SK-N-SH treated with all-trans-retinoic acid at 6 μM for 48 hours (cell line): ENCODE measurements around the gene GOLPH3.

Experiments
- ATAC-seq: fragments of 200-7000 bp; cut with Tn5 transposase; 3 replicates; pipeline ENCODE4 v1.9.1; 2020; ENCODE audit warnings: mild to moderate bottlenecking, moderate library complexity
- ARNTL ChIP-seq: fragments of 450-650 bp; formaldehyde crosslinking; IDR thresholded peaks from 2 replicates; pipeline ENCODE4 v1.5.0; 2020; ENCODE audit warnings: low read depth, mild to moderate bottlenecking, moderate library complexity, borderline replicate concordance
- BACH2 ChIP-seq: fragments of 250-450 bp; sonication (Bioruptor Pico); IDR thresholded peaks from 2 replicates; pipeline ENCODE4 v1.9.0; 2021; ENCODE audit warnings: mild to moderate bottlenecking, borderline replicate concordance
- CREB5 ChIP-seq: fragments of 250-450 bp; sonication (Bioruptor Pico); IDR thresholded peaks from 2 replicates; pipeline ENCODE4 v1.5.1; 2020; ENCODE audit warnings: low read depth, mild to moderate bottlenecking, moderate library complexity
- CSDC2 ChIP-seq: fragments of 250-450 bp; sonication (Bioruptor Pico); IDR thresholded peaks from 2 replicates; pipeline ENCODE4 v1.5.0; 2020; ENCODE audit warnings: mild to moderate bottlenecking, moderate library complexity
- CSRNP3 ChIP-seq: fragments of 250-450 bp; sonication (Bioruptor Pico); IDR thresholded peaks from 2 replicates; pipeline ENCODE4 v1.5.1; 2021; ENCODE audit warnings: mild to moderate bottlenecking, moderate library complexity
- ESRRG ChIP-seq: fragments of 250-450 bp; sonication (Bioruptor Pico); IDR thresholded peaks from 2 replicates; pipeline ENCODE4 v1.6.1; 2021; ENCODE audit warnings: mild to moderate bottlenecking
- ISL1 ChIP-seq: fragments of 250-450 bp; sonication (Bioruptor Pico); IDR thresholded peaks from 2 replicates; pipeline ENCODE4 v2.1.2; 2022; ENCODE audit warnings: mild to moderate bottlenecking, moderate library complexity
- OSR1 ChIP-seq: fragments of 250-450 bp; sonication (Bioruptor Pico); IDR thresholded peaks from 2 replicates; pipeline ENCODE4 v1.8.0; 2022; ENCODE audit warnings: moderate library complexity, mild to moderate bottlenecking, inconsistent platforms
- PATZ1 ChIP-seq: fragments of 250-450 bp; sonication (Bioruptor Pico); IDR thresholded peaks from 2 replicates; pipeline ENCODE4 v1.8.0; 2020; ENCODE audit warnings: mild to moderate bottlenecking, moderate library complexity, borderline replicate concordance
- POU6F1 ChIP-seq: fragments of 250-450 bp; sonication (Bioruptor Pico); IDR thresholded peaks from 2 replicates; pipeline ENCODE4 v1.8.0; 2021; ENCODE audit warnings: low read depth, mild to moderate bottlenecking, moderate library complexity, borderline replicate concordance
- PPARA ChIP-seq: fragments of 250-450 bp; sonication (Bioruptor Pico); IDR thresholded peaks from 2 replicates; pipeline ENCODE4 v1.5.0; 2020; ENCODE audit warnings: mild to moderate bottlenecking, borderline replicate concordance
- RARB ChIP-seq: fragments of 250-450 bp; sonication (Bioruptor Pico); IDR thresholded peaks from 2 replicates; pipeline ENCODE4 v1.8.0; 2021; ENCODE audit warnings: mild to moderate bottlenecking, moderate library complexity
- SNAI2 ChIP-seq: fragments of 250-450 bp; sonication (Bioruptor Pico); IDR thresholded peaks from 2 replicates; pipeline ENCODE4 v1.5.0; 2020; ENCODE audit warnings: mild to moderate bottlenecking, moderate library complexity
- TCF4 ChIP-seq: fragments of 250-450 bp; sonication (Bioruptor Pico); IDR thresholded peaks from 2 replicates; pipeline ENCODE4 v1.8.0; 2021; ENCODE audit warnings: mild to moderate bottlenecking, moderate library complexity, borderline replicate concordance
- TOX ChIP-seq: fragments of 250-450 bp; sonication (Bioruptor Pico); IDR thresholded peaks from 2 replicates; pipeline ENCODE4 v1.8.0; 2021; ENCODE audit warnings: mild to moderate bottlenecking, moderate library complexity, borderline replicate concordance
- TSHZ2 ChIP-seq: fragments of 250-450 bp; sonication (Bioruptor Pico); IDR thresholded peaks from 2 replicates; pipeline ENCODE4 v1.5.0; 2020; ENCODE audit warnings: mild to moderate bottlenecking, moderate library complexity
- ZC3H10 ChIP-seq: fragments of 250-450 bp; sonication (Bioruptor Pico); IDR thresholded peaks from 2 replicates; pipeline ENCODE4 v1.5.1; 2021; ENCODE audit warnings: mild to moderate bottlenecking, moderate library complexity
- ZFP3 ChIP-seq: fragments of 250-450 bp; sonication (Bioruptor Pico); IDR thresholded peaks from 2 replicates; pipeline ENCODE4 v1.5.0; 2020; ENCODE audit warnings: mild to moderate bottlenecking, moderate library complexity
- ZFP30 ChIP-seq: fragments of 450-650 bp; formaldehyde crosslinking; IDR thresholded peaks from 2 replicates; pipeline ENCODE4 v1.5.0; 2022; ENCODE audit warnings: mild to moderate bottlenecking, moderate library complexity
- ZNF565 ChIP-seq: fragments of 450-650 bp; formaldehyde crosslinking; conservative IDR thresholded peaks from 2 replicates; pipeline ENCODE4 v1.5.0; 2020; ENCODE audit warnings: low read depth, mild to moderate bottlenecking, moderate library complexity
- ZNF70 ChIP-seq: fragments of 450-650 bp; formaldehyde crosslinking; IDR thresholded peaks from 2 replicates; pipeline ENCODE4 v1.5.0; 2020; ENCODE audit warnings: mild to moderate bottlenecking, moderate library complexity
- ZNF8 ChIP-seq: fragments of 450-650 bp; formaldehyde crosslinking; IDR thresholded peaks from 2 replicates; pipeline ENCODE4 v1.5.0; 2020; ENCODE audit warnings: mild to moderate bottlenecking, moderate library complexity

Gene GOLPH3

GRCh38 chr5:32090755-32091128 lies 83.4 kb downstream of the GOLPH3 start (continued):
- TF ChIP-seq ZFP3 (CRISPR knock-in tag) (no peak), TOX (CRISPR knock-in tag) (no peak), POU6F1 (CRISPR knock-in tag) (no peak), ISL1 (no peak), RARB (CRISPR knock-in tag) (no peak), CSRNP3 (CRISPR knock-in tag) (no peak)

- no peak for ATAC-seq
- TF ChIP-seq POU6F1 (CRISPR knock-in tag) (no peak), ESRRG (CRISPR knock-in tag) (no peak), RARB (CRISPR knock-in tag) (no peak), CSRNP3 (CRISPR knock-in tag) (no peak), BACH2 (CRISPR knock-in tag) (no peak), SNAI2 (no peak), ZNF565 (CRISPR knock-in tag) (no peak), CSDC2 (CRISPR knock-in tag) (no peak), ISL1 (no peak), PPARA (no peak), ZNF70 (CRISPR knock-in tag) (no peak), ZFP3 (CRISPR knock-in tag) (no peak), ZC3H10 (no peak), TOX (CRISPR knock-in tag) (no peak), CREB5 (CRISPR knock-in tag) (no peak), TSHZ2 (CRISPR knock-in tag) (no peak), OSR1 (CRISPR knock-in tag) (no peak)
Measured at GRCh38 chr5:32090026-32090754, 83.9 kb downstream of the GOLPH3 start.

- ATAC-seq = no peak
- no peak for TF ChIP-seq ARNTL (CRISPR knock-in tag)
- TF ChIP-seq OSR1 (CRISPR knock-in tag) = no peak
- no peak for TF ChIP-seq CSRNP3 (CRISPR knock-in tag)
- no peak for TF ChIP-seq PATZ1
- TF ChIP-seq PPARA = no peak
- TF ChIP-seq ZNF70 (CRISPR knock-in tag) = no peak
- no peak for TF ChIP-seq ZFP30 (CRISPR knock-in tag)
- no peak for TF ChIP-seq TCF4 (CRISPR knock-in tag)
- TF ChIP-seq ZNF8 (CRISPR knock-in tag) = no peak
Measured at GRCh38 chr5:32089146-32090000, 84.7 kb downstream of the GOLPH3 start.
